Astrocyte (in vitro differentiated cells and primary cell): ENCODE results near the gene FLT3. TPM values are rescaled to one million over a fixed set of nuclear protein-coding genes. Genes with fewer than 3 reads are reported as not detected.

Source experiments
- DNase-seq: peaks from one replicate; pipeline ENCODE4 v3.0.0-alpha.2; 2010; ENCODE audit warnings: low read depth
- FAIRE-seq: peaks from 2 replicates; lab custom pipeline; 2011; peaks lifted over from hg19 to GRCh38; lab: Jason Lieb, UNC
- H2AFZ ChIP-seq: 2 replicates; pipeline ENCODE4 v1.6.0; 2012; ENCODE audit warnings: low read depth, low read length, inconsistent platforms
- H3K27ac ChIP-seq: 2 replicates; pipeline ENCODE4 v1.5.1; 2011; ENCODE audit warnings: low read depth, low read length, inconsistent platforms
- H3K27me3 ChIP-seq: 2 replicates; pipeline ENCODE4 v1.6.0; 2011; ENCODE audit warnings: low read length, inconsistent platforms; ENCODE audit not compliant: insufficient read depth
- H3K36me3 ChIP-seq: 2 replicates; pipeline ENCODE4 v1.5.1; 2011; ENCODE audit warnings: low read length, inconsistent platforms; ENCODE audit not compliant: insufficient read depth
- H3K4me1 ChIP-seq: 2 replicates; pipeline ENCODE4 v1.5.1; 2011; ENCODE audit warnings: low read length, inconsistent platforms; ENCODE audit not compliant: insufficient read depth
- H3K4me2 ChIP-seq: 2 replicates; pipeline ENCODE4 v1.6.0; 2012; ENCODE audit warnings: low read length, inconsistent platforms
- H3K4me3 ChIP-seq: 2 replicates; pipeline ENCODE4 v1.5.1; 2011; ENCODE audit warnings: low read depth, mild to moderate bottlenecking, low read length, inconsistent platforms; ENCODE audit not compliant: insufficient read depth
- H3K79me2 ChIP-seq: 2 replicates; pipeline ENCODE4 v1.6.0; 2012; ENCODE audit warnings: mild to moderate bottlenecking, low read length, inconsistent platforms; ENCODE audit not compliant: insufficient read depth
- H3K9ac ChIP-seq: 2 replicates; pipeline ENCODE4 v1.6.0; 2012; ENCODE audit warnings: mild to moderate bottlenecking, low read length, inconsistent platforms
- H3K9me3 ChIP-seq: 2 replicates; pipeline ENCODE4 v1.5.1; 2012; ENCODE audit warnings: low read depth, mild to moderate bottlenecking, low read length, inconsistent platforms; ENCODE audit not compliant: insufficient read depth
- H4K20me1 ChIP-seq: 2 replicates; pipeline ENCODE4 v1.6.0; 2012; ENCODE audit warnings: low read length, inconsistent platforms; ENCODE audit not compliant: insufficient read depth
- H3K27ac Mint-ChIP-seq: one replicate; pipeline ENCODE4 v1.8.0; 2021; ENCODE audit warnings: mild to moderate bottlenecking, mixed read lengths; ENCODE audit not compliant: unreplicated experiment
- H3K27me3 Mint-ChIP-seq: one replicate; pipeline ENCODE4 v1.8.0; 2021; ENCODE audit warnings: low read depth, mixed read lengths; ENCODE audit not compliant: unreplicated experiment
- H3K36me3 Mint-ChIP-seq: one replicate; pipeline ENCODE4 v1.8.0; 2021; ENCODE audit warnings: low read depth, mixed read lengths; ENCODE audit not compliant: unreplicated experiment
- H3K4me1 Mint-ChIP-seq: one replicate; pipeline ENCODE4 v1.8.0; 2021; ENCODE audit warnings: low read depth, mixed read lengths; ENCODE audit not compliant: unreplicated experiment
- H3K4me3 Mint-ChIP-seq: one replicate; pipeline ENCODE4 v1.8.0; 2021; ENCODE audit warnings: mild to moderate bottlenecking, moderate library complexity, mixed read lengths; ENCODE audit not compliant: unreplicated experiment
- H3K9me3 Mint-ChIP-seq: one replicate; pipeline ENCODE4 v1.8.0; 2021; ENCODE audit warnings: mild to moderate bottlenecking, mixed read lengths; ENCODE audit not compliant: unreplicated experiment
- EZH2 ChIP-seq: IDR thresholded peaks from 2 replicates; pipeline ENCODE4 v1.6.1; 2012; ENCODE audit warnings: mild to moderate bottlenecking, low read length, inconsistent platforms; ENCODE audit not compliant: insufficient read depth
- total RNA-seq: library from RNA; stranded (reverse); gene quantifications from 2 replicates; pipeline ENCODE4 v1.2.1, GENCODE V29; 2021
- TF ChIP-seq, protein P1 (sequence below): IDR thresholded peaks from 2 replicates; pipeline ENCODE4 v1.5.1; 2011; ENCODE audit warnings: low read depth, mild to moderate bottlenecking, inconsistent platforms, low read length, moderate library complexity; ENCODE audit not compliant: insufficient read depth

The FLT3 gene
- total RNA-seq, 1 donor from 2014 or later: not detected

- peaks cover 91% of the 10 kb centered on the region for H3K27me3 ChIP-seq
- H3K4me3 Mint-ChIP-seq: no peak overlapping the region
Observed at GRCh38 chr13:27961227-27962085, 138.9 kb downstream of the FLT3 start.

DNA sequence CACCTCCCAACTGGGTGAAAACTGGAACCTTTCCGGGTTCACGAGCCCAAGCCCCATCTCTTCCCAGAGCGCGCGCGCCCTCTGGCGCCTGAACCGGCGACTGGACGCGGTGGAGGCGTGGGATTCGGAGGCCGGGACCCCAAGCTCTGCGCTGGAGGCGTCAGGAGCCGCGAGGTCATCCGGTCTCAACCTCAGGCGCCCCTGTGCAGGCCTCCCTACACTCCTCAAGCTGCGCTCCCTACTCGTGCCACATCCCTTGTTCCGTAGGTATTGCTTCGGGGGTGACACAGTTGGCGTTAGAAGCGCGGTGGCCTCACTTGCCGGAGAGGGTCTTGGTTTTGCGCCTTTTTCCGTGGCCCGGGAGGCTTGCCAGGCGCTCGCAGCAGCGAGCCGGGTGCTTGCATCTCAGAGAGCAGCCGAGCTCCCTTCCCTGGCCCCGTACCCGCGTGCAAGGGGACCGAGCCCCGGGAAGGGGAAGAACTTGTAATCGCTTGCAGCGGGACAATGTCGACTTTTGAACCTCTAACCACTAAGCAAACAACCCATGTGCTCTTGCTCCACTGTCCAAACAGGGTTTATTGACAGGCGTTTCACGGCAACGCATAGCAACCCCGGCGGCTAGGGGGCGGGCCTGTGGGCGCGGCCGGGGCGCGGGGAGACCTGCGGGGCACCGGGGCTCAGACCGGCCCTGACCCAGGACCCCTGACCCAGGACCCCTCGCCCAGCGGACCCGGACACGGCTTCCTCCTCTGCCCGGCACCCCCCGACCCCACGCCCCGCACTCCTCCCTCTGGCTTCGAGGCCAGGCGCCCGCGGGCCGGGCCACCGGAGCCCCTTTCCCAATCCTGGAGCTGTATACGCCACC is 139.8 kb downstream of the FLT3 start:
- no peak overlapping the region for H3K27ac Mint-ChIP-seq
- H3K4me3 Mint-ChIP-seq: peak overlapping the region; percentile 57
- FAIRE-seq: no peak
- TF ChIP-seq EZH2: peak; percentile 87
- TF ChIP-seq, protein P1, sequence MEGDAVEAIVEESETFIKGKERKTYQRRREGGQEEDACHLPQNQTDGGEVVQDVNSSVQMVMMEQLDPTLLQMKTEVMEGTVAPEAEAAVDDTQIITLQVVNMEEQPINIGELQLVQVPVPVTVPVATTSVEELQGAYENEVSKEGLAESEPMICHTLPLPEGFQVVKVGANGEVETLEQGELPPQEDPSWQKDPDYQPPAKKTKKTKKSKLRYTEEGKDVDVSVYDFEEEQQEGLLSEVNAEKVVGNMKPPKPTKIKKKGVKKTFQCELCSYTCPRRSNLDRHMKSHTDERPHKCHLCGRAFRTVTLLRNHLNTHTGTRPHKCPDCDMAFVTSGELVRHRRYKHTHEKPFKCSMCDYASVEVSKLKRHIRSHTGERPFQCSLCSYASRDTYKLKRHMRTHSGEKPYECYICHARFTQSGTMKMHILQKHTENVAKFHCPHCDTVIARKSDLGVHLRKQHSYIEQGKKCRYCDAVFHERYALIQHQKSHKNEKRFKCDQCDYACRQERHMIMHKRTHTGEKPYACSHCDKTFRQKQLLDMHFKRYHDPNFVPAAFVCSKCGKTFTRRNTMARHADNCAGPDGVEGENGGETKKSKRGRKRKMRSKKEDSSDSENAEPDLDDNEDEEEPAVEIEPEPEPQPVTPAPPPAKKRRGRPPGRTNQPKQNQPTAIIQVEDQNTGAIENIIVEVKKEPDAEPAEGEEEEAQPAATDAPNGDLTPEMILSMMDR: no peak
- H3K27me3 Mint-ChIP-seq: peaks cover 86% of the 10 kb centered on the region
- peaks cover 3% of the 10 kb centered on the region for H3K4me1 ChIP-seq
- no peaks in the 10 kb centered on the region for H4K20me1 ChIP-seq
- H3K79me2 ChIP-seq: no peaks in the 10 kb centered on the region
- H3K36me3 Mint-ChIP-seq: no peaks in the 10 kb centered on the region
- no peak overlapping the region for H3K27ac ChIP-seq
- H3K9me3 Mint-ChIP-seq: peaks cover under 1% of the 10 kb centered on the region
- peak overlapping the region; percentile 50 for H3K4me2 ChIP-seq
- DNase-seq: no peak
- no peaks in the 10 kb centered on the region for H3K4me1 Mint-ChIP-seq
- peaks cover 89% of the 10 kb centered on the region for H3K27me3 ChIP-seq
- H3K4me3 ChIP-seq: no peak overlapping the region
- H3K36me3 ChIP-seq: no peaks in the 10 kb centered on the region
- H2AFZ ChIP-seq: no peak overlapping the region
- no peak overlapping the region for H3K9ac ChIP-seq
- peaks cover 2% of the 10 kb centered on the region for H3K9me3 ChIP-seq

More at GRCh38 chr13:27961227-27962085, 138.9 kb downstream of the FLT3 start:
- H4K20me1 ChIP-seq: no peaks in the 10 kb centered on the region
- H3K27ac Mint-ChIP-seq: no peak overlapping the region
- peaks cover 87% of the 10 kb centered on the region for H3K27me3 Mint-ChIP-seq
- no peak overlapping the region for H3K27ac ChIP-seq
- H2AFZ ChIP-seq: no peak overlapping the region
- H3K4me1 Mint-ChIP-seq: no peaks in the 10 kb centered on the region
- no peaks in the 10 kb centered on the region for H3K79me2 ChIP-seq
- no peaks in the 10 kb centered on the region for H3K9me3 Mint-ChIP-seq
- H3K9ac ChIP-seq: no peak overlapping the region
- H3K36me3 ChIP-seq: no peaks in the 10 kb centered on the region
- no peak overlapping the region for H3K4me2 ChIP-seq
- H3K9me3 ChIP-seq: no peaks in the 10 kb centered on the region
- peaks cover 3% of the 10 kb centered on the region for H3K4me1 ChIP-seq
- DNase-seq: no peak
- TF ChIP-seq EZH2: no peak
- TF ChIP-seq, protein P1: no peak
- no peak overlapping the region for H3K4me3 ChIP-seq
- no peaks in the 10 kb centered on the region for H3K36me3 Mint-ChIP-seq
- FAIRE-seq: no peak
